HG03039 (cell line): ENCODE measurements around the gene SETD1A.

ENCODE experiments used
- ATAC-seq: cut with Tn5 transposase; IDR thresholded peaks from one replicate; pipeline ENCODE4 v1.9.1; 2021; ENCODE audit warnings: mild to moderate bottlenecking, moderate library complexity; ENCODE audit not compliant: unreplicated experiment

The SETD1A gene

GRCh38 chr16:30953111-30953510 is 4.4 kb upstream of the SETD1A start:
- no peak for ATAC-seq

DNA sequence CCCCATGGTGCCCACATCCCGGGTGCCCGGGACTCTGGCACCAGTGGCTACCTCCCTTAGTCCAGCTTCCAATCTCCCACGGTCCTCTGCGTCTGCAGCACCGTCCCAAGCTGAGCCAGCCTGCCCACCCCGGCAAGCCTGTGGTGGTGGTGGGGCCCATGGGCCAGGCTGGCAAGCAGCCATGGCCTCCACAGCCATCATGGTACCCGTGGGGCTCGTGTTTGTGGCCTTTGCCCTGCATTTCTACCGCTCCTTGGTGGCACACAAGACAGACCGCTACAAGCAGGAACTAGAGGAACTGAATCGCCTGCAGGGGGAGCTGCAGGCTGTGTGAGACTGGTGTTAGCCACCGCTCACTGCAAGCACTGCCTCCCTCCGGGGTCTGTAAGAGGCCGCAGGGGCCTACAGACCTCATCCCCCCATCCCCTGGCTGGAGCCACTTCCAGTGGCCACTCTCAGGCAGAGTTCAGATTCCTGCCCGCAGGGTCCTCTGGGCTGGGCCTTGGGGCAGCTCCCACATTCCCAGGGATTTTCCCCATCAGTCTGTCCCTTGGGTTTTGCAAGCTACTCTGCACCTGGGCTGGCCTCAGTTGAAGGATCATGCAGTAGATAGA is 3.9 kb upstream of the SETD1A start:
- no peak for ATAC-seq

DNA sequence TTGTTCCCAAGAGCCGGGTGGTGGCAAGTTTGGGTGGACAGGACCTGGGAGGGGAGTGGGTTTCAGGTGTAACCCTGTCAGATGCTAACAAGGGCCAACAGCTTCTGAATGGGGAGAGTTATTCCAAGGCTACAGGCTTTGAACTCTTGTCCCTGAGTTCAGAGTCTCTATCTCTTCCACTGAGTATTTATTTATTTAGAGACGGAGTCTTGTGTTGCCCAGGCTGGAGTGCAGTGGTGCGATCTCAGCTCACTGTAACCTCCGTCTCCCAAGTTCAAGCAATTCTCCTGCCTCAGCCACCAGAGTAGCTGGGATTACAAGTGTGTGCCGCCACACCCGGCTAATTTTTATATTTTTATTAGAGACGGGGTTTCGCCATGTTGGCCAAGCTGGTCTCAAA is 2.6 kb upstream of the SETD1A start:
- ATAC-seq = no peak

GRCh38 chr16:30956601-30957455 is 726 bp upstream of the SETD1A start:
- peak; percentile 40 for ATAC-seq

- ATAC-seq = peak; percentile 13
These were observed 873 bp downstream of the SETD1A start for GRCh38 chr16:30958175-30959079.

GRCh38 chr16:30961384-30961783 is 3.8 kb downstream of the SETD1A start:
- ATAC-seq = no peak

DNA sequence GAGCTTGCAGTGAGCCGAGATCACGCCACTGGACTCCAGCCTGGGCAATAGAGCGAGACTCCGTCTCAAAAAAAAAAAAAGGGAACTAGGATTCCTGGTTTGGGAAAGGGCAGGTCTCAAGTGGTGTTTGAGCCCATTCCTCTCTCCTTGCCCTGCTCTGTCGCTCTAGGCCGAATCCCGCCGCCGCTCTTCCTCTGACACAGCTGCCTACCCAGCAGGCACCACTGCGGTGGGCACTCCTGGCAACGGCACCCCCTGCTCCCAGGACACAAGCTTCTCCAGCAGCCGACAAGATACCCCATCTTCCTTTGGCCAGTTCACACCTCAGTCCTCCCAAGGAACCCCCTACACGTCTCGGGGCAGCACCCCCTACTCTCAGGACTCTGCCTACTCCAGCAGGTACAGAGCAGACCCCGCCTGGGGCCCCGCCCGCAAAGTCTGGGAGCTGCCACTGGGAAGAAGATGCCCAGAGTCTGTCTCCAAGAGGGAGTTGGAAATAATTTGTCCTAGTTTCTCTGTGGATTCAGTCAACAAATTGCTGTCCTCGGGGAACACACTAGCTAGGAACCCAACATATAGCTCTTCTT is 6.5 kb downstream of the SETD1A start:
- no peak for ATAC-seq

GRCh38 chr16:30964574-30965226 is 7.1 kb downstream of the SETD1A start:
- no peak for ATAC-seq

- no peak for ATAC-seq
These were observed 7.9 kb downstream of the SETD1A start for GRCh38 chr16:30965436-30965835.

DNA sequence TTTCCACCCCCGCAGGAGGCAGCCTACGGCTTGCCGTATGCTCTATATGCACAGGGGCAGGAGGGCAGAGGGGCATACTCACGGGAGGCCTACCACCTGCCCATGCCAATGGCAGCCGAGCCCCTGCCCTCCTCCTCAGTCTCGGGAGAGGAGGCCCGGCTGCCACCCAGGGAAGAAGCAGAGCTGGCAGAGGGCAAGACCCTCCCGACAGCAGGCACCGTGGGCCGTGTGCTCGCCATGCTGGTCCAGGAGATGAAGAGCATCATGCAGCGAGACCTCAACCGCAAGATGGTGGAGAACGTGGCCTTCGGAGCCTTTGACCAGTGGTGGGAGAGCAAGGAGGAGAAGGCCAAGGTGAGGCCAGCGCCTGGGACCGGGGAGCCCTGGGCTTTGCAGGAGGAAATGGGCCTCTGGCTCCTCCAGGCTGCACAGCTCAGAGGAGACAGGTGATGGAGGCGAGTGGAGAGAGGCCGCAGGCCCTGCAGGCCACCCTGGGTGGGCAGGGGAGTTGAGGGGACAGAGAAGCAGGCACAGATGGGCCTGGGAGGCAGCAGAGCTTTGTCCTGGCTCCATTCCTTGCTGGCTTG is 8.6 kb downstream of the SETD1A start:
- no peak for ATAC-seq

- ATAC-seq = no peak
These were observed 10.2 kb downstream of the SETD1A start for GRCh38 chr16:30967795-30968194.

- no peak for ATAC-seq
These were observed 11.8 kb downstream of the SETD1A start for GRCh38 chr16:30969246-30969842.

DNA sequence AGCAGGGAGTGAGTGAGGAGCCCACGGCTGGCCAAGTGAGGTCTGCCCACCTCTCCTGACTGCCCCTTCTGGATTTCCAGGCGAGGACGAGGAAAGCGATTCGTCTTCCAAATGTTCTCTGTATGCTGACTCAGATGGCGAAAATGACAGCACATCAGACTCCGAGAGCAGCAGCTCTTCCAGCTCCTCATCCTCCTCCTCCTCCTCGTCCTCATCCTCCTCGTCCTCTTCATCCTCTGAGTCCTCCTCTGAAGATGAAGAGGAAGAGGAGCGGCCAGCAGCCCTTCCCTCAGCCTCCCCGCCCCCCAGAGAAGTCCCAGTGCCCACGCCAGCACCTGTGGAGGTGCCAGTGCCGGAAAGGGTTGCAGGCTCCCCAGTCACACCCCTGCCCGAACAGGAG is 13.7 kb downstream of the SETD1A start:
- no peak for ATAC-seq

GRCh38 chr16:30972872-30973271 is 15.3 kb downstream of the SETD1A start:
- no peak for ATAC-seq

DNA sequence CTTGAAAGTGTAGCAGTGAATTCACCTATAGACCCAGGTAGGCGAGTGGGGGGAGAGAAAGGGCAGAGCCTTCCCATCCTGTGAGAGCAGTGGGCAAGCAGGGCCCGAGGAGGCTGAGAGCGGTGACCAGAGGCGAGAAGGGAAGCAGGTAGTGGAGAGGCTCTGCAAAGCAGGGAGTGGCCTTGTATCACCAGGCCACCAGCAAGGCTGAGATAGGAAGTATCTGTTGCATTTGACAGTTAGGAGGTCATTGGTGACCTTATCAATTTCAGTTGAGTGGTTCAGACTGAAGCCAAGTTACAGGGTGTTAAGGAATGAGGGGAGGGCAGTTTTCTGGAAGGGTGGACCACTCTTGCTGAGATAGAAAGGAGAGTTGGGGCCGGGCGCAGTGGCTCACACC is 16.8 kb downstream of the SETD1A start:
- ATAC-seq = no peak

GRCh38 chr16:30976486-30976885 is 18.9 kb downstream of the SETD1A start:
- ATAC-seq = no peak

GRCh38 chr16:30977502-30977901 is 19.9 kb downstream of the SETD1A start:
- ATAC-seq = no peak

- ATAC-seq = no peak
These were observed 21.8 kb downstream of the SETD1A start for GRCh38 chr16:30979170-30980022.

- ATAC-seq = no peak
These were observed 22.4 kb downstream of the SETD1A start for GRCh38 chr16:30980023-30980371.
